Ishikawa (cell line): Measurements from ENCODE around the gene HBE1.

Experiments used
- CEBPB ChIP-seq: IDR thresholded peaks from 2 replicates; pipeline ENCODE4 v1.6.1; 2012
- CREB1 ChIP-seq: IDR thresholded peaks from 2 replicates; pipeline ENCODE4 v1.6.1; 2012; ENCODE audit warnings: low read depth
- EP300 ChIP-seq: IDR thresholded peaks from 2 replicates; pipeline ENCODE4 v1.6.1; 2012; ENCODE audit warnings: borderline replicate concordance
- MAX ChIP-seq: IDR thresholded peaks from 2 replicates; pipeline ENCODE4 v1.6.1; 2012
- TAF1 ChIP-seq: IDR thresholded peaks from 2 replicates; pipeline ENCODE4 v1.6.1; 2012; ENCODE audit warnings: low read depth, mild to moderate bottlenecking
- TEAD4 ChIP-seq: IDR thresholded peaks from 2 replicates; pipeline ENCODE4 v1.6.1; 2012
- YY1 ChIP-seq: IDR thresholded peaks from 2 replicates; pipeline ENCODE4 v1.6.1; 2012; ENCODE audit warnings: low read depth
- TF ChIP-seq, protein P1 (sequence below): IDR thresholded peaks from 2 replicates; pipeline ENCODE4 v1.6.1; 2012; ENCODE audit warnings: low read depth, mild to moderate bottlenecking

- no peak for TF ChIP-seq EP300
- TF ChIP-seq MAX = no peak
- no peak for TF ChIP-seq TEAD4
- no peak for TF ChIP-seq CEBPB
- TF ChIP-seq, protein P1, sequence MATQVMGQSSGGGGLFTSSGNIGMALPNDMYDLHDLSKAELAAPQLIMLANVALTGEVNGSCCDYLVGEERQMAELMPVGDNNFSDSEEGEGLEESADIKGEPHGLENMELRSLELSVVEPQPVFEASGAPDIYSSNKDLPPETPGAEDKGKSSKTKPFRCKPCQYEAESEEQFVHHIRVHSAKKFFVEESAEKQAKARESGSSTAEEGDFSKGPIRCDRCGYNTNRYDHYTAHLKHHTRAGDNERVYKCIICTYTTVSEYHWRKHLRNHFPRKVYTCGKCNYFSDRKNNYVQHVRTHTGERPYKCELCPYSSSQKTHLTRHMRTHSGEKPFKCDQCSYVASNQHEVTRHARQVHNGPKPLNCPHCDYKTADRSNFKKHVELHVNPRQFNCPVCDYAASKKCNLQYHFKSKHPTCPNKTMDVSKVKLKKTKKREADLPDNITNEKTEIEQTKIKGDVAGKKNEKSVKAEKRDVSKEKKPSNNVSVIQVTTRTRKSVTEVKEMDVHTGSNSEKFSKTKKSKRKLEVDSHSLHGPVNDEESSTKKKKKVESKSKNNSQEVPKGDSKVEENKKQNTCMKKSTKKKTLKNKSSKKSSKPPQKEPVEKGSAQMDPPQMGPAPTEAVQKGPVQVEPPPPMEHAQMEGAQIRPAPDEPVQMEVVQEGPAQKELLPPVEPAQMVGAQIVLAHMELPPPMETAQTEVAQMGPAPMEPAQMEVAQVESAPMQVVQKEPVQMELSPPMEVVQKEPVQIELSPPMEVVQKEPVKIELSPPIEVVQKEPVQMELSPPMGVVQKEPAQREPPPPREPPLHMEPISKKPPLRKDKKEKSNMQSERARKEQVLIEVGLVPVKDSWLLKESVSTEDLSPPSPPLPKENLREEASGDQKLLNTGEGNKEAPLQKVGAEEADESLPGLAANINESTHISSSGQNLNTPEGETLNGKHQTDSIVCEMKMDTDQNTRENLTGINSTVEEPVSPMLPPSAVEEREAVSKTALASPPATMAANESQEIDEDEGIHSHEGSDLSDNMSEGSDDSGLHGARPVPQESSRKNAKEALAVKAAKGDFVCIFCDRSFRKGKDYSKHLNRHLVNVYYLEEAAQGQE = no peak
- TF ChIP-seq TAF1 = no peak
- no peak for TF ChIP-seq CREB1
- no peak for TF ChIP-seq YY1
These were observed 32.1 kb upstream of the HBE1 start, which contains the start of gene OR51B4 for GRCh38 chr11:5301846-5302245.
